Calu3 (cell line): ENCODE measurements around the gene RB1. TPM values are rescaled to one million over a fixed set of nuclear protein-coding genes. Genes with fewer than 3 reads are reported as not detected.
"Not testable (repeated sequence)": the region's sequence is repeated elsewhere in the genome, so short reads cannot be mapped to it uniquely, and the experiment has no call there.

Experiments used
- BruUV-seq: library from RNA; stranded (reverse); fragments of 400-500 nt; replicated peaks from 2 replicates; lab custom pipeline; 2021; lab: Mats Ljungman, UMichigan
- CTCF ChIA-PET: fragments of 300-600 bp; sonication (Branson Sonifier 250); formaldehyde crosslinking; loops from one replicate; lab custom pipeline; 2022; ENCODE audit warnings: antibody characterized with exemption; lab: Charles Lee
- DNase-seq: peaks from one replicate; pipeline ENCODE4 v3.0.0; 2022
- H3K27ac Mint-ChIP-seq: one replicate; pipeline ENCODE4 v1.8.0; 2022; ENCODE audit warnings: mixed read lengths; ENCODE audit not compliant: unreplicated experiment
- H3K27me3 Mint-ChIP-seq: one replicate; pipeline ENCODE4 v1.8.0; 2022; ENCODE audit warnings: mixed read lengths; ENCODE audit not compliant: unreplicated experiment
- H3K36me3 Mint-ChIP-seq: one replicate; pipeline ENCODE4 v1.8.0; 2022; ENCODE audit warnings: mild to moderate bottlenecking, moderate library complexity, mixed read lengths; ENCODE audit not compliant: insufficient read depth, unreplicated experiment
- H3K4me1 Mint-ChIP-seq: one replicate; pipeline ENCODE4 v1.8.0; 2022; ENCODE audit warnings: mild to moderate bottlenecking, low read depth, mixed read lengths; ENCODE audit not compliant: unreplicated experiment
- H3K4me3 Mint-ChIP-seq: one replicate; pipeline ENCODE4 v1.8.0; 2022; ENCODE audit warnings: mild to moderate bottlenecking, low read depth, moderate library complexity, mixed read lengths; ENCODE audit not compliant: unreplicated experiment
- H3K9me3 Mint-ChIP-seq: one replicate; pipeline ENCODE4 v1.8.0; 2022; ENCODE audit warnings: low read depth, mixed read lengths; ENCODE audit not compliant: unreplicated experiment
- CTCF ChIP-seq: fragments of 200-600 bp; IDR thresholded peaks from one replicate; pipeline ENCODE4 v1.8.0; 2022; ENCODE audit warnings: antibody characterized with exemption; ENCODE audit not compliant: unreplicated experiment
- intact Hi-C: fragments of 100-400 bp; cut with micrococcal nuclease; formaldehyde crosslinking; loops from one replicate; pipeline ENCODE4 v1.10.0; 2022; ENCODE audit not compliant: unreplicated experiment
- total RNA-seq: library from RNA; stranded (reverse); gene quantifications from 2 replicates; pipeline ENCODE4 v1.2.3, GENCODE V29; 2022

The RB1 gene
- total RNA-seq, 1 experiment from 2014 or later, result 38.8 TPM

- intact Hi-C loops, result no loop called here
- no peak for TF ChIP-seq CTCF
- CTCF ChIA-PET, result no interaction called here
- H3K9me3 Mint-ChIP-seq, result peaks cover 7% of the 10 kb centered on the region
- H3K27ac Mint-ChIP-seq, result no peak overlapping the region
- H3K36me3 Mint-ChIP-seq, result peaks cover 8% of the 10 kb centered on the region
- no peak for DNase-seq
- no peaks in the 10 kb centered on the region for H3K27me3 Mint-ChIP-seq
- no peak overlapping the region for H3K4me3 Mint-ChIP-seq
- no peaks in the 10 kb centered on the region for H3K4me1 Mint-ChIP-seq
- no TSS peak for BruUV-seq
These were observed 120.7 kb downstream of the RB1 start for GRCh38 chr13:48424212-48424611.

GRCh38 chr13:48426052-48426451, 122.5 kb downstream of the RB1 start:
- no peak for DNase-seq
- H3K36me3 Mint-ChIP-seq, result no peaks in the 10 kb centered on the region
- CTCF ChIA-PET, result no interaction called here
- H3K4me3 Mint-ChIP-seq, result no peak overlapping the region
- no peak for TF ChIP-seq CTCF
- no peak overlapping the region for H3K27ac Mint-ChIP-seq
- intact Hi-C loops, result no loop called here
- BruUV-seq, result no TSS peak
- H3K9me3 Mint-ChIP-seq, result no peaks in the 10 kb centered on the region
- H3K4me1 Mint-ChIP-seq, result no peaks in the 10 kb centered on the region
- H3K27me3 Mint-ChIP-seq, result no peaks in the 10 kb centered on the region

- H3K36me3 Mint-ChIP-seq, DNase-seq, intact Hi-C loops, H3K27me3 Mint-ChIP-seq, H3K9me3 Mint-ChIP-seq, H3K4me1 Mint-ChIP-seq, H3K4me3 Mint-ChIP-seq, CTCF ChIA-PET, BruUV-seq, H3K27ac Mint-ChIP-seq: not testable (repeated sequence)
These were observed 123.3 kb downstream of the RB1 start for GRCh38 chr13:48426755-48427298.

- intact Hi-C loops, result no loop called here
- TF ChIP-seq CTCF, result no peak
- no TSS peak for BruUV-seq
- no peaks in the 10 kb centered on the region for H3K36me3 Mint-ChIP-seq
- CTCF ChIA-PET, result no interaction called here
- DNase-seq, result no peak
- H3K27me3 Mint-ChIP-seq, result no peaks in the 10 kb centered on the region
- no peak overlapping the region for H3K27ac Mint-ChIP-seq
- H3K9me3 Mint-ChIP-seq, result no peaks in the 10 kb centered on the region
- H3K4me1 Mint-ChIP-seq, result no peaks in the 10 kb centered on the region
- H3K4me3 Mint-ChIP-seq, result no peak overlapping the region
These were observed 125.5 kb downstream of the RB1 start for GRCh38 chr13:48429036-48429435.

- intact Hi-C loops, result no loop called here
- H3K4me1 Mint-ChIP-seq, result peaks cover 2% of the 10 kb centered on the region
- no peak overlapping the region for H3K4me3 Mint-ChIP-seq
- CTCF ChIA-PET, result no interaction called here
- no peak overlapping the region for H3K27ac Mint-ChIP-seq
- no peaks in the 10 kb centered on the region for H3K36me3 Mint-ChIP-seq
- no TSS peak for BruUV-seq
- H3K9me3 Mint-ChIP-seq, result no peaks in the 10 kb centered on the region
- H3K27me3 Mint-ChIP-seq, result no peaks in the 10 kb centered on the region
- no peak for TF ChIP-seq CTCF
- no peak for DNase-seq
These were observed 126.3 kb downstream of the RB1 start for GRCh38 chr13:48429886-48430285.
